Measurements from ENCODE around the gene BEX1. TPM values are rescaled to one million over a fixed set of nuclear protein-coding genes. Genes with fewer than 3 reads are reported as not detected.
A peak's percentile ranks its signal among the peaks of the same experiment; 100 is the strongest.

The BEX1 gene
- total and polyA plus RNA-seq, 9 of the 15 experiments (the other 6 are each of a cell fraction or from before 2014, with no cell fraction given), result not detected

DNA sequence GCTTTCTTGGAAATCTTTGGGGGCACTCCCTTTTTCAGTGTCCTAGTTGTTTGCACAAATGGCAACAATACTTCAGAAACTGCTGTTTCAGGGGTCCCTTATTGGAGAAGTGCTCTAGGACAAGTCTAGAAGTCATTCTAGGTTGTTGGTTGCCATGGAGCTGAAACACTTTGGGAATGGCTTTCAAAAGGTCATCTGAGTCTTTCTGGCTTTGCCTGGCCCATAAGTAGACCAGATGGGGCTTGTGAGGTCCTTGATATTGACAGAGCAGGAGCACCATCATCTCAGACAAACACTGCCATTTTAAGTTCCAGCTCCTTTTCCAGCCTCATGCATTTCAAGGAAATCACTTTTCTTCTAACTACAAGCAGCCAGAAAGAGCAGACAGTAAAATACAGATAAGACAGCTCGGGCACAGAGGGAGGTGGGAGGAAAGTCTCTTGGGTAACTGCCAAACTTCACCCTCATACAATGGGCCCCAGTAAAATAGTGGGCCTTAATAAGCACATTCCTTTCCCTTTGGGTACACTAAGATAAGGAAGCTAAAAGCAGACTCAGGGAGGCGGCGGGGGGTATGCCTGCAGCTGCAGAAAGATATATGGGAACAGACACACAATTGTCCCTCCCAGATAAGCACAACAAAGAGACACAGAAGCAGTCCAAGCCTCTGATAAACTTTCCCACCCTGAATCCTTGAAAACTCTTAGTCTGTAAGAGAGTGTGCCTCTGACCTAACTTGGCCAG is 37.5 kb upstream of the BEX1 start (continued):
- TF ChIP-seq MEF2D (tag; conservative IDR thresholded peaks at IDR 0.05; ENCODE audit: low read depth) (peak; percentile 97), SIN3A (IDR thresholded peaks at IDR 0.05; ENCODE audit: borderline replicate concordance in 2 of 2, control insufficient read depth in 1 of 2, low read depth in 2 of 2, low read length in 2 of 2) (no peak), NBN (IDR thresholded peaks at IDR 0.05; ENCODE audit: low read depth) (peak; percentile 86), GATAD2B (IDR thresholded peaks at IDR 0.05; ENCODE audit: borderline replicate concordance) (peak; percentile 65; the same call in 1 of the 2 replicates), NFE2 (IDR thresholded peaks at IDR 0.05; ENCODE audit: low read depth) (peak; percentile 69), DPF2 (IDR thresholded peaks at IDR 0.05) (peak; percentile 92), PML (IDR thresholded peaks at IDR 0.05; ENCODE audit: low read length) (peak; percentile 96), NR4A1 (CRISPR knock-in tag; IDR thresholded peaks at IDR 0.05) (no peak), NR4A1 (tag; IDR thresholded peaks at IDR 0.05) (peak; percentile 95), CCNT2 (IDR thresholded peaks at IDR 0.05; ENCODE audit: borderline replicate concordance, extremely low read depth, insufficient read length, low read depth, low read length) (peak; percentile 94), SAP30 (IDR thresholded peaks at IDR 0.05; ENCODE audit: borderline replicate concordance, insufficient read depth, low read depth, low read length, poor library complexity, severe bottlenecking) (no peak), TCF7 (IDR thresholded peaks at IDR 0.05; ENCODE audit: borderline replicate concordance) (peak; percentile 84; the same call in 1 of the 2 replicates), KHSRP (IDR thresholded peaks at IDR 0.05) (peak; percentile 86), RHOXF2B (CRISPR knock-in tag; conservative IDR thresholded peaks at IDR 0.05) (no peak), TEAD2 (tag; IDR thresholded peaks at IDR 0.05) (peak; percentile 92)
- TF ChIP-seq, protein P1, sequence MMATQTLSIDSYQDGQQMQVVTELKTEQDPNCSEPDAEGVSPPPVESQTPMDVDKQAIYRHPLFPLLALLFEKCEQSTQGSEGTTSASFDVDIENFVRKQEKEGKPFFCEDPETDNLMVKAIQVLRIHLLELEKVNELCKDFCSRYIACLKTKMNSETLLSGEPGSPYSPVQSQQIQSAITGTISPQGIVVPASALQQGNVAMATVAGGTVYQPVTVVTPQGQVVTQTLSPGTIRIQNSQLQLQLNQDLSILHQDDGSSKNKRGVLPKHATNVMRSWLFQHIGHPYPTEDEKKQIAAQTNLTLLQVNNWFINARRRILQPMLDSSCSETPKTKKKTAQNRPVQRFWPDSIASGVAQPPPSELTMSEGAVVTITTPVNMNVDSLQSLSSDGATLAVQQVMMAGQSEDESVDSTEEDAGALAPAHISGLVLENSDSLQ (IDR thresholded peaks at IDR 0.05), result peak; percentile 48
- TF ChIP-seq, protein P2, sequence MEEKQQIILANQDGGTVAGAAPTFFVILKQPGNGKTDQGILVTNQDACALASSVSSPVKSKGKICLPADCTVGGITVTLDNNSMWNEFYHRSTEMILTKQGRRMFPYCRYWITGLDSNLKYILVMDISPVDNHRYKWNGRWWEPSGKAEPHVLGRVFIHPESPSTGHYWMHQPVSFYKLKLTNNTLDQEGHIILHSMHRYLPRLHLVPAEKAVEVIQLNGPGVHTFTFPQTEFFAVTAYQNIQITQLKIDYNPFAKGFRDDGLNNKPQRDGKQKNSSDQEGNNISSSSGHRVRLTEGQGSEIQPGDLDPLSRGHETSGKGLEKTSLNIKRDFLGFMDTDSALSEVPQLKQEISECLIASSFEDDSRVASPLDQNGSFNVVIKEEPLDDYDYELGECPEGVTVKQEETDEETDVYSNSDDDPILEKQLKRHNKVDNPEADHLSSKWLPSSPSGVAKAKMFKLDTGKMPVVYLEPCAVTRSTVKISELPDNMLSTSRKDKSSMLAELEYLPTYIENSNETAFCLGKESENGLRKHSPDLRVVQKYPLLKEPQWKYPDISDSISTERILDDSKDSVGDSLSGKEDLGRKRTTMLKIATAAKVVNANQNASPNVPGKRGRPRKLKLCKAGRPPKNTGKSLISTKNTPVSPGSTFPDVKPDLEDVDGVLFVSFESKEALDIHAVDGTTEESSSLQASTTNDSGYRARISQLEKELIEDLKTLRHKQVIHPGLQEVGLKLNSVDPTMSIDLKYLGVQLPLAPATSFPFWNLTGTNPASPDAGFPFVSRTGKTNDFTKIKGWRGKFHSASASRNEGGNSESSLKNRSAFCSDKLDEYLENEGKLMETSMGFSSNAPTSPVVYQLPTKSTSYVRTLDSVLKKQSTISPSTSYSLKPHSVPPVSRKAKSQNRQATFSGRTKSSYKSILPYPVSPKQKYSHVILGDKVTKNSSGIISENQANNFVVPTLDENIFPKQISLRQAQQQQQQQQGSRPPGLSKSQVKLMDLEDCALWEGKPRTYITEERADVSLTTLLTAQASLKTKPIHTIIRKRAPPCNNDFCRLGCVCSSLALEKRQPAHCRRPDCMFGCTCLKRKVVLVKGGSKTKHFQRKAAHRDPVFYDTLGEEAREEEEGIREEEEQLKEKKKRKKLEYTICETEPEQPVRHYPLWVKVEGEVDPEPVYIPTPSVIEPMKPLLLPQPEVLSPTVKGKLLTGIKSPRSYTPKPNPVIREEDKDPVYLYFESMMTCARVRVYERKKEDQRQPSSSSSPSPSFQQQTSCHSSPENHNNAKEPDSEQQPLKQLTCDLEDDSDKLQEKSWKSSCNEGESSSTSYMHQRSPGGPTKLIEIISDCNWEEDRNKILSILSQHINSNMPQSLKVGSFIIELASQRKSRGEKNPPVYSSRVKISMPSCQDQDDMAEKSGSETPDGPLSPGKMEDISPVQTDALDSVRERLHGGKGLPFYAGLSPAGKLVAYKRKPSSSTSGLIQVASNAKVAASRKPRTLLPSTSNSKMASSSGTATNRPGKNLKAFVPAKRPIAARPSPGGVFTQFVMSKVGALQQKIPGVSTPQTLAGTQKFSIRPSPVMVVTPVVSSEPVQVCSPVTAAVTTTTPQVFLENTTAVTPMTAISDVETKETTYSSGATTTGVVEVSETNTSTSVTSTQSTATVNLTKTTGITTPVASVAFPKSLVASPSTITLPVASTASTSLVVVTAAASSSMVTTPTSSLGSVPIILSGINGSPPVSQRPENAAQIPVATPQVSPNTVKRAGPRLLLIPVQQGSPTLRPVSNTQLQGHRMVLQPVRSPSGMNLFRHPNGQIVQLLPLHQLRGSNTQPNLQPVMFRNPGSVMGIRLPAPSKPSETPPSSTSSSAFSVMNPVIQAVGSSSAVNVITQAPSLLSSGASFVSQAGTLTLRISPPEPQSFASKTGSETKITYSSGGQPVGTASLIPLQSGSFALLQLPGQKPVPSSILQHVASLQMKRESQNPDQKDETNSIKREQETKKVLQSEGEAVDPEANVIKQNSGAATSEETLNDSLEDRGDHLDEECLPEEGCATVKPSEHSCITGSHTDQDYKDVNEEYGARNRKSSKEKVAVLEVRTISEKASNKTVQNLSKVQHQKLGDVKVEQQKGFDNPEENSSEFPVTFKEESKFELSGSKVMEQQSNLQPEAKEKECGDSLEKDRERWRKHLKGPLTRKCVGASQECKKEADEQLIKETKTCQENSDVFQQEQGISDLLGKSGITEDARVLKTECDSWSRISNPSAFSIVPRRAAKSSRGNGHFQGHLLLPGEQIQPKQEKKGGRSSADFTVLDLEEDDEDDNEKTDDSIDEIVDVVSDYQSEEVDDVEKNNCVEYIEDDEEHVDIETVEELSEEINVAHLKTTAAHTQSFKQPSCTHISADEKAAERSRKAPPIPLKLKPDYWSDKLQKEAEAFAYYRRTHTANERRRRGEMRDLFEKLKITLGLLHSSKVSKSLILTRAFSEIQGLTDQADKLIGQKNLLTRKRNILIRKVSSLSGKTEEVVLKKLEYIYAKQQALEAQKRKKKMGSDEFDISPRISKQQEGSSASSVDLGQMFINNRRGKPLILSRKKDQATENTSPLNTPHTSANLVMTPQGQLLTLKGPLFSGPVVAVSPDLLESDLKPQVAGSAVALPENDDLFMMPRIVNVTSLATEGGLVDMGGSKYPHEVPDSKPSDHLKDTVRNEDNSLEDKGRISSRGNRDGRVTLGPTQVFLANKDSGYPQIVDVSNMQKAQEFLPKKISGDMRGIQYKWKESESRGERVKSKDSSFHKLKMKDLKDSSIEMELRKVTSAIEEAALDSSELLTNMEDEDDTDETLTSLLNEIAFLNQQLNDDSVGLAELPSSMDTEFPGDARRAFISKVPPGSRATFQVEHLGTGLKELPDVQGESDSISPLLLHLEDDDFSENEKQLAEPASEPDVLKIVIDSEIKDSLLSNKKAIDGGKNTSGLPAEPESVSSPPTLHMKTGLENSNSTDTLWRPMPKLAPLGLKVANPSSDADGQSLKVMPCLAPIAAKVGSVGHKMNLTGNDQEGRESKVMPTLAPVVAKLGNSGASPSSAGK (IDR thresholded peaks at IDR 0.05), result no peak; the same call in 1 of the 2 replicates
